HepG2 (cell line): ENCODE data around the gene KLRC2. TPM values are rescaled to one million over a fixed set of nuclear protein-coding genes. Genes with fewer than 3 reads are reported as not detected.
"Not testable (repeated sequence)": the region's sequence is repeated elsewhere in the genome, so short reads cannot be mapped to it uniquely, and the experiment has no call there.

Experiments
- ATAC-seq: fragments of 200-7000 bp; cut with Tn5 transposase; 3 replicates; pipeline ENCODE4 v1.9.1; 2020; ENCODE audit warnings: mild to moderate bottlenecking, moderate library complexity
- BruUV-seq: library from RNA; stranded (reverse); fragments of 400-500 nt; replicated peaks from 2 replicates; lab custom pipeline; 2021; lab: Mats Ljungman, UMichigan
- CTCF ChIA-PET: fragments of 300-600 bp; formaldehyde crosslinking; extraction: SDS; loops from one replicate; lab custom pipeline; 2021; ENCODE audit warnings: low total read pairs, inconsistent platforms, low intra/inter-chr PET ratio; lab: Yijun Ruan, JAX
- POLR2A ChIA-PET: fragments of 350-600 bp; sonication (Branson Sonifier 250); formaldehyde crosslinking; loops from one replicate; lab custom pipeline; 2020; ENCODE audit warnings: antibody characterized with exemption, inconsistent platforms; lab: Yijun Ruan, JAX
- DNase-seq: peaks from one replicate; pipeline ENCODE4 v3.0.0-alpha.2; 2015; ENCODE audit warnings: low spot score
- FAIRE-seq: peaks from 3 replicates; lab custom pipeline; 2011; peaks lifted over from hg19 to GRCh38; lab: Jason Lieb, UNC
- H2AFZ ChIP-seq: one replicate; pipeline ENCODE4 v1.6.1; 2011; ENCODE audit warnings: low read length, inconsistent platforms
- H3K27ac ChIP-seq: fragments of 300-600 bp; 3 replicates; pipeline ENCODE4 v1.8.0; 2011; ENCODE audit warnings: mixed run types, mild to moderate bottlenecking, mixed read lengths, low read length, inconsistent platforms; ENCODE audit not compliant: insufficient read depth; ENCODE audit errors: extremely low read length
- H3K27me3 ChIP-seq, 2 experiments: fragments of 200-600 bp in 1 of 2; 2 replicates in 1 of 2; 3 replicates in 1 of 2; pipeline versions ENCODE4 v1.6.0 to v1.8.0; 2011; ENCODE audit warnings: low read length in 2 of 2, mild to moderate bottlenecking in 2 of 2, moderate library complexity in 2 of 2, inconsistent platforms in 1 of 2; ENCODE audit not compliant: insufficient read depth in 2 of 2, control insufficient read depth in 1 of 2
- H3K36me3 ChIP-seq, 2 experiments: fragments of 200-600 bp in 1 of 2; replicated peaks in 1 of 2; 2 replicates in 1 of 2; 3 replicates in 1 of 2; pipeline versions ENCODE4 v1.5.1 to v1.8.0; 2011; ENCODE audit warnings: low read length in 2 of 2, inconsistent platforms in 1 of 2; ENCODE audit not compliant: insufficient read depth in 2 of 2, control insufficient read depth in 1 of 2
- H3K4me1 ChIP-seq: 2 replicates; pipeline ENCODE4 v1.5.1; 2012; ENCODE audit warnings: low read length, inconsistent platforms; ENCODE audit not compliant: insufficient read depth
- H3K4me2 ChIP-seq: 2 replicates; pipeline ENCODE4 v1.6.0; 2011; ENCODE audit warnings: low read depth, low read length, inconsistent platforms
- H3K4me3 ChIP-seq, 3 experiments: fragments of 200-600 bp in 1 of 3; sonication (generic), shearing (Covaris generic) in 1 of 3; replicated peaks in 1 of 3; 2 replicates each; pipeline ENCODE4 v1.5.1; 2011 to 2016; ENCODE audit warnings: low read length in 3 of 3, inconsistent platforms in 2 of 3, low read depth in 2 of 3, mild to moderate bottlenecking in 2 of 3, control low read depth in 1 of 3, mixed read lengths in 1 of 3; ENCODE audit not compliant: insufficient read depth in 1 of 3
- H3K79me2 ChIP-seq: one replicate; pipeline ENCODE4 v1.6.1; 2011; ENCODE audit warnings: low read length, inconsistent platforms; ENCODE audit not compliant: insufficient read depth
- H3K9ac ChIP-seq: 2 replicates; pipeline ENCODE4 v1.6.0; 2011; ENCODE audit warnings: mild to moderate bottlenecking, low read depth, low read length, inconsistent platforms; ENCODE audit not compliant: insufficient read depth
- H3K9me3 ChIP-seq: 2 replicates; pipeline ENCODE4 v1.5.1; 2012; ENCODE audit warnings: mild to moderate bottlenecking, low read length
- H4K20me1 ChIP-seq: 2 replicates; pipeline ENCODE4 v1.6.0; 2011; ENCODE audit warnings: inconsistent platforms, mild to moderate bottlenecking, low read length, moderate library complexity; ENCODE audit not compliant: insufficient read depth
- ATRX ChIP-seq: sonication (generic); formaldehyde crosslinking; IDR thresholded peaks from 2 replicates; pipeline ENCODE4 v1.4.0; 2020; ENCODE audit warnings: missing genetic modification reagents, borderline replicate concordance
- EZH2 ChIP-seq: conservative IDR thresholded peaks from 2 replicates; pipeline ENCODE4 v1.6.1; 2012; ENCODE audit warnings: mild to moderate bottlenecking, low read depth, low read length, moderate library complexity
- HNRNPL ChIP-seq: fragments of 200-400 bp; formaldehyde crosslinking; IDR thresholded peaks from 2 replicates; pipeline ENCODE4 v1.6.1; 2017; ENCODE audit warnings: mild to moderate bottlenecking, low read depth, low read length
- KLF9 ChIP-seq: IDR thresholded peaks from 2 replicates; pipeline ENCODE4 v1.6.1; 2016; ENCODE audit warnings: low read depth
- POLR2AphosphoS2 ChIP-seq: IDR thresholded peaks from 2 replicates; pipeline ENCODE4 v1.6.1; 2011; ENCODE audit warnings: low read depth, low read length, improper control_type of control experiment
- SCMH1 ChIP-seq: sonication (generic); formaldehyde crosslinking; IDR thresholded peaks from 2 replicates; pipeline ENCODE4 v1.9.0; 2021; ENCODE audit warnings: missing genetic modification reagents, mild to moderate bottlenecking, borderline replicate concordance
- TEAD3 ChIP-seq: optimal IDR thresholded peaks from 2 replicates; pipeline ENCODE3; 2016; ENCODE audit warnings: borderline replicate concordance
- TRIM22 ChIP-seq: fragments of 450-650 bp; IDR thresholded peaks from 2 replicates; pipeline ENCODE4 v1.6.1; 2017
- YEATS2 ChIP-seq: sonication (generic); formaldehyde crosslinking; IDR thresholded peaks from 2 replicates; pipeline ENCODE4 v1.4.0; 2020; ENCODE audit warnings: missing genetic modification reagents, borderline replicate concordance
- YEATS4 ChIP-seq: sonication (generic); formaldehyde crosslinking; IDR thresholded peaks from 2 replicates; pipeline ENCODE4 v1.4.0; 2020; ENCODE audit warnings: missing genetic modification reagents, borderline replicate concordance
- ZBTB8A ChIP-seq: sonication (generic); formaldehyde crosslinking; IDR thresholded peaks from 2 replicates; pipeline ENCODE4 v1.4.0; 2020; ENCODE audit warnings: mild to moderate bottlenecking, low read depth, missing genetic modification reagents, borderline replicate concordance
- ZFP41 ChIP-seq: sonication (generic); formaldehyde crosslinking; IDR thresholded peaks from 2 replicates; pipeline ENCODE4 v1.4.0; 2020; ENCODE audit warnings: mild to moderate bottlenecking, missing genetic modification reagents, borderline replicate concordance
- ZGPAT ChIP-seq: IDR thresholded peaks from 2 replicates; pipeline ENCODE4 v1.6.1; 2016; ENCODE audit warnings: mild to moderate bottlenecking
- ZKSCAN5 ChIP-seq: sonication (generic); formaldehyde crosslinking; IDR thresholded peaks from 2 replicates; pipeline ENCODE4 v1.5.1; 2020; ENCODE audit warnings: mild to moderate bottlenecking, missing genetic modification reagents
- ZNF234 ChIP-seq: sonication (generic); formaldehyde crosslinking; conservative IDR thresholded peaks from 2 replicates; pipeline ENCODE4 v1.5.1; 2020; ENCODE audit warnings: mild to moderate bottlenecking, missing genetic modification reagents
- ZNF839 ChIP-seq: sonication (generic); formaldehyde crosslinking; IDR thresholded peaks from 2 replicates; pipeline ENCODE4 v1.4.0; 2020; ENCODE audit warnings: missing genetic modification reagents, mild to moderate bottlenecking, borderline replicate concordance
- WGBS: methylation state at CpG from one replicate; pipeline ENCODE4 v1.1.6; 2017; ENCODE audit warnings: low lambda C conversion rate; 5-methylcytosine and 5-hydroxymethylcytosine counted together
- in situ Hi-C: cut with HindIII; loops from 2 replicates; pipeline ENCODE4 v1.10.0; 2017; ENCODE audit warnings: low pct_unique_long_range_greater_than_20kb; ENCODE audit not compliant: extremely low pct_ligation_motif_present
- intact Hi-C: fragments of 100-400 bp; cut with micrococcal nuclease; formaldehyde crosslinking; loops from one replicate; pipeline ENCODE4 v1.10.0; 2022; ENCODE audit not compliant: unreplicated experiment
- polyA plus RNA-seq, 8 experiments: library from polyadenylated mRNA; depleted of rRNA in 3 of 8; stranded (reverse) in 7 of 8; unstranded in 1 of 8; fragments of >200 nt; fragmentation: Illumina TruSeq in 4 of 8; extraction: Trizol in 4 of 8; gene quantifications; 2 replicates each; pipeline versions ENCODE4 v1.2.1 to v1.2.3, GENCODE V29; 2011 to 2016; ENCODE audit warnings: low read depth in 4 of 8, missing spikeins in 1 of 8, mixed read lengths in 1 of 8; ENCODE audit not compliant: insufficient read depth in 1 of 8
- total RNA-seq, 5 experiments: library from RNA; depleted of rRNA; stranded (reverse); fragments of >200 nt; fragmentation: Illumina TruSeq; extraction: Trizol; gene quantifications; 2 replicates each; pipeline ENCODE4 v1.2.3, GENCODE V29; 2016; ENCODE audit warnings: low read depth in 1 of 5
- TF ChIP-seq, protein P1 (sequence below): sonication (generic); formaldehyde crosslinking; IDR thresholded peaks from 2 replicates; pipeline ENCODE4 v1.8.0; 2022; ENCODE audit warnings: mild to moderate bottlenecking, missing genetic modification reagents, borderline replicate concordance

Gene KLRC2
- total and polyA plus RNA-seq, 2 of the 13 experiments (the other 11 are each of a cell fraction or from before 2014, with no cell fraction given): 0.20 to 0.49 TPM

GRCh38 chr12:10448236-10448635 is 12.4 kb upstream of the KLRC2 start:
- Histone ChIP-seq H3K27me3 (0 out of 5 replicates have a peak, but pooled peaks cover 0 to 3% of the 10 kb centered on the region in 2 experiments), H3K9me3 (no peaks in the 10 kb centered on the region)
- TF ChIP-seq ZGPAT (CRISPR knock-in tag): no peak
- TF ChIP-seq SCMH1: no peak
- TF ChIP-seq ZKSCAN5 (CRISPR knock-in tag): no peak
- no peak for TF ChIP-seq YEATS4 (CRISPR knock-in tag)
- no peak for TF ChIP-seq ZNF839 (CRISPR knock-in tag)
- TF ChIP-seq, protein P1, sequence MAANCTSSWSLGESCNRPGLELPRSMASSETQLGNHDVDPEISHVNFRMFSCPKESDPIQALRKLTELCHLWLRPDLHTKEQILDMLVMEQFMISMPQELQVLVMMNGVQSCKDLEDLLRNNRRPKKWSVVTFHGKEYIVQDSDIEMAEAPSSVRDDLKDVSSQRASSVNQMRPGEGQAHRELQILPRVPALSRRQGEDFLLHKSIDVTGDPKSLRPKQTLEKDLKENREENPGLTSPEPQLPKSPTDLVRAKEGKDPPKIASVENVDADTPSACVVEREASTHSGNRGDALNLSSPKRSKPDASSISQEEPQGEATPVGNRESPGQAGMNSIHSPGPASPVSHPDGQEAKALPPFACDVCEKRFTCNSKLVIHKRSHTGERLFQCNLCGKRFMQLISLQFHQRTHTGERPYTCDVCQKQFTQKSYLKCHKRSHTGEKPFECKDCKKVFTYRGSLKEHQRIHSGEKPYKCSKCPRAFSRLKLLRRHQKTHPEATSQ (CRISPR knock-in tag): no peak
- TF ChIP-seq TRIM22: no peak
- no peak for TF ChIP-seq ZBTB8A (CRISPR knock-in tag)
- TF ChIP-seq KLF9: no peak
- TF ChIP-seq ATRX: no peak
- TF ChIP-seq ZNF234 (CRISPR knock-in tag): no peak
- no peak for TF ChIP-seq EZH2
- no peak for TF ChIP-seq POLR2AphosphoS2
- TF ChIP-seq HNRNPL: no peak
- TF ChIP-seq ZFP41 (CRISPR knock-in tag): no peak
- TF ChIP-seq TEAD3 (CRISPR knock-in tag): no peak
- no peak for TF ChIP-seq YEATS2 (CRISPR knock-in tag)
- TF ChIP-seq, all 625 proteins: peak for 0
- FAIRE-seq (no peak), ATAC-seq (no peak), DNase-seq (no peak)
- H3K36me3 ChIP-seq: no peaks in the 10 kb centered on the region
- H3K4me3 ChIP-seq: no peak overlapping the region
- ChIA-PET POLR2A (no interaction called here), CTCF (no interaction called here)
- no peaks in the 10 kb centered on the region for H3K79me2 ChIP-seq
- H2AFZ ChIP-seq: no peak overlapping the region
- H3K27ac ChIP-seq: no peak overlapping the region
- in situ Hi-C loops (no loop called here), intact Hi-C loops (no loop called here)
- H4K20me1 ChIP-seq: no peaks in the 10 kb centered on the region
- 23% methylated on average over 3 of the region's 4 CpGs for WGBS
- H3K4me2 ChIP-seq: no peak overlapping the region
- no peak overlapping the region for H3K9ac ChIP-seq
- no peaks in the 10 kb centered on the region for H3K4me1 ChIP-seq
- BruUV-seq: no TSS peak

DNA sequence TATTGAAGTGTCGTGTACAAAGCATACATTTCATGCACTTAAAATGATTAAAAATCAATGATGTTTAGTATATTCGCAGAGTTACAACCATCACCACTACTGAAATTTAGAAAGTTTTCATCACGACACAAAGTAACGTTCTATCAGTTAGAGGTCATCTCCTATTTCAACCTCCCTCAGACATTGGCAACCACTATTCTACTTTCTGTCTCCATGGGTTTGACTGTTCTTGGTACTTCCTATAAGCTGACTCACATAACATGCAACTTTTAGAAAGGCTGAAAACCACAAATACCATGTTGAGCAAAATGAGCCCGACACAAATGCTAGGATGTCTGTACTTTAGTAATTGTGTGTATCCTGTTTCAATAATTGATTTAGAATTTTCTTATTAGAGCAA is 10.2 kb upstream of the KLRC2 start:
- H4K20me1 ChIP-seq, H3K9me3 ChIP-seq, CTCF ChIA-PET, H3K27ac ChIP-seq, H2AFZ ChIP-seq, ATAC-seq, intact Hi-C loops, H3K4me2 ChIP-seq, H3K36me3 ChIP-seq, in situ Hi-C loops, BruUV-seq, DNase-seq, H3K9ac ChIP-seq, H3K79me2 ChIP-seq, H3K27me3 ChIP-seq, FAIRE-seq, H3K4me1 ChIP-seq, H3K4me3 ChIP-seq, POLR2A ChIA-PET: not testable (repeated sequence)
- WGBS: 0% methylated on average over 5 of the region's 5 CpGs
